IPS-11a (cell line): Measurements from ENCODE around the gene UPP1.
"Not testable (repeated sequence)": the region's sequence is repeated elsewhere in the genome, so short reads cannot be mapped to it uniquely, and the experiment has no call there.

ENCODE experiments used
- H3K4me3 ChIP-seq: one replicate; pipeline ENCODE4 v1.5.1; 2013; ENCODE audit warnings: low read depth, low read length, control low read depth

UPP1 gene

DNA sequence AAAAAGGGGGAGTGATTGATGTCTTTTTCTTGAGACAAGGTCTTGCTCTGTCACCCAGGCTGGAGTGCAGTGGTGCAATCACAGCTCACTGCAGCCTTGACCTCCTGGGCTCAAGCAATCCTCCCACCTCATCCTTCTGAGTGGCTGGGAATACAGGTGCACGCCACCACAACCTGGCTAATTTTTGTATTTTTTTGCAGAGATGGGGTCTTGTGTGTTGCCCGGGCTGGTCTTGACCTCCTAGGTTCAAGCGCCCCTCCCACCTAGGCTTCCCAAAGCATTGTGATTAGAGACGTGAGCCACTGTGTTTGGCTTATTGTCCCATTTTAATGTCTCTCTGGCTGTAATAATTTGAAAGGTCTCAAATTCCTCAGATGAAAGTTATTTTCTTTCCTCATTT, 21.8 kb downstream of the UPP1 start:
- H3K4me3 ChIP-seq = no peak overlapping the region

DNA sequence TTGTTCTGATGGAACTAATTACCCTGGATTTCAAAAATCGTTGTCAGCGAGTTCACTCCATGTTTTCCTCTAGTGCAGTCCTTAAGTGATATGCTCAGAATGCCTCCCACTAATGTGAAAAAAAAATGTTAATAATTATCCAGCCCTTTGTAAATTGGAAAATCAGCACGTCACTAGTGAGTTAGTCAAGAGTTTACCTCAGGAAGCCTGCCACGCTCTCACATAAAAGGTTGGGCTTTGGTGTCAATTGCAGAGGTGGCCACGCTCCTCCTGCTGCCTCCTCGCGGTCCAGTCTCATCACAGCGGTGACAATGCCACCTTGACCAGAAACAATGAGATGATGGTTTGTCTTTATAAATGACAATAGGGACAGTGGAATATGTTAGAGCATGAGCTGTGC, 22.5 kb downstream of the UPP1 start:
- H3K4me3 ChIP-seq = no peak overlapping the region

DNA sequence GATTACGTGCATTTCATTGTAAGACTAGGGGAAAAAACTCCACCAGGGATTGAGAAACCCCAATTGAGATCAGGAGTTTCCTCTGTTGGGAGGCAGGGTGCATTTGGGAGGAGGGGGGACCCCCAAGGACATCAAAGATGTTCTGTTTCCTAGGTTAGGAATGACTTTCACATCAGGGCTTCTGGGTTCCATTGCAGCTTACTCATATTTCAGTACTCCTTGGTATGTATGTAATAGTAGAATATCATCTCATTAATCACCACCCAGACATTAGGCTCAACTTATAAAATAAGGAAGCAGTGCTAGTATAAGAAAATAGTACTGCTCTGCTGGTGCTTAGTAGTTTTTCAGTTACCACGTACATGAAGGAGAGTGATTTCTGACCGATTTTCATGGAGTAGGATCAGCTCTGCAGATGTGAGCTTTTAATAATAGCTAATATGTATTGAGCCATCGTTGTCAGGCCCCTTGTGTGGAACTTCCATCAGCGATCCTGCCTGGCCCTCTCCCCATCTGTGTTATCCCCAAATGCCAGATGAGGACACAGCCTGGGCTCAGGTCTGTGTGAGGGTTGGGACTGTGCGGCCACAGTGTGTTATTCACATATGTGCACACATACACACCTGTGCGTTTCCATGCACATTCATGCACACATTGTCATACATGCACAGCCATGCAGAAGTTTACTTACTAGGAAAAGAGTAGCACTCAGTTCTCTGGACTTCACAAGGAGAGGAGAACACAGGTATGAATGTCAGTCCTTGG, 23.5 kb downstream of the UPP1 start:
- H3K4me3 ChIP-seq = no peak overlapping the region

DNA sequence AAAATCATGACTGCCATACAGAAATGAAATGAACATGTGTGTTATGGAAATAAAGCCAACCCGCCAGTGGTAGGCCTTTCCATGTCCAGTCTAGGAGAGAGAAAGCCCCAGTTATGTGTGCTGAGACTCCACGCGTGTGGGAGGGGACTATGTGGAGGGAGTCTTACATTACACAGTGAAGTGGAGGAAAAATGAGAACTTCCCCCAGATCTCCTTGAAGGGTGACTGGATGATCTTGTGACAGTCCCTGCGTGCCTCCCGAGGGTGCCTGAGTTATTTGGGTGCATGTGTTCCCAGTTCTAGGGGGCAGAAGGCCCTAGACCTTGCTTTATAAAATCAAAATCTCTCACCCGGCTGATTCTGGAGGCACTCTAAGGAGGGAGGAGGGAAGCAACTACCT, 24.2 kb downstream of the UPP1 start:
- no peak overlapping the region for H3K4me3 ChIP-seq

DNA sequence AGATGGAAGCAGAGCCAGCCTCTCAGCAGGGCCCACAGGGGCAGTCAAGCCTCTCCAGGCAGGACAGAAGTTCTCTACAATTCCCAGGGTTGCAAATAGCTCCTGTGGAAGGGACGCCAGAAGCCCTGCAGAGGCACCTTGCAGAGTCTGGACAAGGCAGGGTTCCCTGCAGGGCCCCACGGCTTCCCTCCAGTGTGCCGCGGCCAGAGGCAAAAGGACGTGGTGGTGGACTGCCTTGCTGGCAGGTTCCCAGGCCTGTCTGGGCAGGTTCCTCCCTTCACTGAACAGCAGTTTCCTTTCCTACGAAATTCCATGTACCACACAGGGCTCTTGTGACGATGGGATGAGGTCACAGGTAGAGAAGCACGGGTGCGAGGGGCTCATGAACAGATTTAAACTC, 25.1 kb downstream of the UPP1 start:
- no peak overlapping the region for H3K4me3 ChIP-seq

DNA sequence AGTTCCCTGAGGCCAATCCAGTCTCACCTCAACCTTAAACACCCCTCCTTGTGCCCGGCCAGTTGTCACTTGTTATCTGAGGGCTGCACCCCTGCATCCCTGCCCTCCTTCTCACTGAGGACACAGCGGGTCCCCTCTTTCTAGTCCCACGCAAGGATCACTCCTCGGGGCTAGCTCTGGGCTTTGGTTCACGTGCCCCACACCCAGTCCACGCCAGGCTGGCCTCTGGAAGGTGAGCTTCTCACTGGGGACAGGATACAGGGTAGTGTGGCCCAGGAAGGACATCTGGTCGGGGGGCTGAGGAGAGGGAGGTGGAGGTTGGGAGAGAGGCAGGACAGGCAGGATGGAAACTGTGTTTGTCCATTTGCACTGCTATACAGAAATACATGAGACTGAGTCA, 25.5 kb downstream of the UPP1 start:
- no peak overlapping the region for H3K4me3 ChIP-seq

DNA sequence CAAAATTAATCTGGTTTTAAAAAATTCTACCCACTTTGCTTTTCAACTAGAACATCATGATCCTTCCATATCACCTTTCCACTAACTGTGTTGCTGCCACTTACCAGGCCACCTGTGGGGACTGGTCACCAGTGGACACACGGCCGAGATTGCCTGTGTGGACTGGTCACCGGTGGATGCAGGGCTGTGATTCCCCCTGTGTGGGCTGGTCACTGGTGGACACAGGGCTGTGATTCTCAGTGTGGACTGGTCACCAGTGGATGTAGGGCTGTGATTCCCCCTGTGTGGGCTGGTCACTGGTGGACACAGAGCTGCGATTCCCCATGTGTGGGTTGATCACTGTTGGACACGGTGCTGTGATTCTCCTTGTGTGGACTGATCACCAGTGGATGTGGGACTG, 27.0 kb downstream of the UPP1 start:
- no peak overlapping the region for H3K4me3 ChIP-seq

DNA sequence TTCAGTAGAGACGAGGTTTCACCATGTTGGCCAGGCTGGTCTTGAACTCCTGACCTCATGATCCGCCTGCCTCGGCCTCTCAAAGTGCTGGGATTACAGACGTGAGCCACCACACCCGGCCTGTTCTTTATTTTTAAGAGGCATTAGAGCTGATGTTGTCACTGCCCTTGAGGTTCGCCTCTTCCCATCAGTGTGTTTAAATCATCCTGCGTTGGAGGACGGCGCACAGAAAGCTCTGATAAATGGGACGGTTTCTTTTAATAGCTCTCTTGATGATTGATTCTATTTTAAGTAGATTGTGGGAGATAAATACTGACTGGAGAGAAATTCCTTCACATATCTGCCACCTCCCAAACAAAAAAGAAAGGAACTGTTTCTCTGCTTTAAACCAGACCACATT, 29.0 kb downstream of the UPP1 start:
- H3K4me3 ChIP-seq = no peak overlapping the region

DNA sequence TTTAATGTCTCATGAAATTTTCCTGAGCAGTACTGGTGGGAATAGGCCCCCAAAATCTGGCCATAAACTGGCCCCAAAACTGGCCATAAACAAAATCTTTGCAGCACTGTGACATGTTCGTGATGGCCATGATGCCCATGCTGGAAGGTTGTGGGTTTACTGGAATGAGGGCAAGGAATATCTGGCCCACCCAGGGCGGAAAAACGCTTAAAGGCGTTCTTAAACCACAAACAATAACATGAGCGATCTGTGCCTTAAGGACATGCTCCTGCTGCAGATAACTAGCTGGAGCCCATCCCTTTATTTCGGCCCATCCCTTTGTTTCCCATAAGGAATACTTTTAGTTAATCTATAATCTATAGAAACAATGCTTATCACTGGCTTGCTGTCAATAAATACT, 31.5 kb downstream of the UPP1 start:
- H3K4me3 ChIP-seq = not testable (repeated sequence)

DNA sequence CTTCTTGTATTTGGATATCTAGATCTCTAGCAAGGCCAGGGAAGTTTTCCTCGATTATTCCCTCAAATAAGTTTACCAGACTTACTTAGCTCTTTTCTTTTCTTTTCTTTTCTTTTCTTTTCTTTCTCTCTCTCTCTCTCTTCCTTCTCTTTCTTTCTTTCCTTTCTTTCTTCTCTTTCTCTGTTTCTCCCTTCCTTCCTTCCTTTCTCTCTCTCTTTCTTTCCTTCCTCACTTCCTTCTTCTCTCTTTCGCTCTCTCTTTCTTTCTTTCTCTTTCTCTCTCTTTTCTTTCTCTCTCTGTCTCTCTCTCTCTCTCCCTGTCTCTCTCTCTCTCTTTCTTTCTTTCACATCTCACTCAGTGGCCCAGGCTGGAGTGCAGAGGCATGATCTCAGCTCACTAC, 37.0 kb downstream of the UPP1 start:
- H3K4me3 ChIP-seq = no peak overlapping the region

DNA sequence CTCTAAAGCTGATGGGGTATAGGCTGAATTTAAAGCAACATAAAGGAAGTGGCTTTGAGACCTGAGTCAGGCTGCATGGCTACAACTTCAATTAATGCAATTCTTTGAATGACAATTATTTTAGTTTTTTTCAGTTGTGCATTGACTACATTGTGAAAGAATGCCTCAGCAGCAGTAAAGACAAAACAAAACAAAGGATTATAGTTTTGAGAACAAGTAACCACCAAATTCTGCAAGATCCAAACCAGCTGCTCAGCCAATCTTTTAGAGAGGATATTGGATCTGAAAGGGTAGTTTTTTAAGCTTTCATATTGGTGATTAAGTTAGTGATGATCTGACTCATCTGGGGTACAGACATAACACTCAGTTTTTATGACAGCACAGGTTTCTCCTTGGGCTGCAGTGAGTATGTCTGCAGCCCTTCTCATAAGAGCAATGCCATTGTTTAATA, 41.6 kb downstream of the UPP1 start:
- H3K4me3 ChIP-seq = no peak overlapping the region

DNA sequence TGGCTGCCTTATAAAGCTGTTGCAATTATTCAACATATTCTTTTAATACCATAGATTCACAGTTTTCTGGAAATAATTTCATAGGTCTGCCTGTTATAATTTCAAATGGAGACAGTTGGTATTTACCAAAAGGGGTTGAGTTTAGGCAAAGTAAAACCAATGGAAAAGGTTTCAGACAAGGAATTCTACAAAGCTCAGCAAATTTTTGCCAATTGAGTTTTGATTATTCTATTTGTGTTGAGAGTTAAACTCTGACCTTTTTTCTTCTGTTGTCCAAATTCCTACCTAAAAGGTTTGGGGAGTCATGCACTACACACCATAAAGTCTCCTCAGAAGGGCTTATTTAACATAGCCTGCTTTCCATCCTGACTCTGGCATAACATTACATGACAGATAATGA, 43.7 kb downstream of the UPP1 start:
- H3K4me3 ChIP-seq = no peak overlapping the region

DNA sequence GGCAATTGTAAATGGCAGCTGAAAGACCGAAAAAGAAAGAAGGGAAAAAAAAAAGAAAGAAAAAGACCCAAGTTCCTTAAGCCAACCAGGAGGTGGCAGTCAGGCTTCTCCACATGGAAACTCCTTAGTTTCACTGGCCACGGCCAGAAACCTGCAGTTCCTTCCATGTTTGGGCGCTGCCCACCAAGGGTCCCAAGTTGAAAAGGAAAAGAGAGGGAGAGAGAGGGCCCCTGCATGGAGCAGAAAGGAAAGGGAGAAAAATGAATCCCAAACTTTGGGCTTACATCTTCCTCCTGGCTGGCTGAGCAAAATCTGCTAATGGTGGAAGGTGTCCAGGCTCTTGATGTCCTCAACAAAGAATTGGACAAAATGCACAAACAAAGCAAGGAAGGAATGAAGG, 50.4 kb downstream of the UPP1 start:
- no peak overlapping the region for H3K4me3 ChIP-seq

DNA sequence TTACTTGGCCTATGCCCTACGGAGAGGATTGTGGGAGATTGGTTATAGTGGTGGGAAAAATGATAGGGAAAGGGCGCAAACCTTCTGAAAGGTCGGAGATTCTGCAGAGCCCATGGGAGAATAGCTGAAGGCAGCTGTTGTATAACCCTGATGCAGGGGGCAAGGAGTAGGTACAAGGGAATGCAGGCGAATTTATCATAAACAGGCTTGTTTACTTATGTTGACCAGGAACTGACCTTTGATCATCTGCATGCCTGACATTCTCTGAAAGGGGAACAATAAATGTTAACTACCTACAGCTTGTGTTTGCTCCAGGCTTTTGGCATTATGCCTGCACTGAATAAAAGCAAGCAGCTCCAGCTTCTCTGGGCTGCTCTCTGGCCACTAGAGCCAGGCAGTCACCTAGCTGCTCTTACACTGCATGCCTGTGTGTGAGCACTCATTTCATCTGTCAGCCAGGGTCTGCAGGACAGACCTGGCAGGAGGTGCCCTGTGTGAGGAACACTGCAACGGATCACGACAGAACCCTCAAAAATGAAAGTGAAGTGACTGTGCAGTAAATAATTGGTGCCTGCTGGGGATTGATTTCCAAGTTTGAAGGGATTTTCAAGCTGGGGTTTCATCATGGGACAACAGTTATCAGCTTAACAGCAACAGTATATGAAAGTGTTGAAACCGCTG, 51.1 kb downstream of the UPP1 start:
- no peak overlapping the region for H3K4me3 ChIP-seq

DNA sequence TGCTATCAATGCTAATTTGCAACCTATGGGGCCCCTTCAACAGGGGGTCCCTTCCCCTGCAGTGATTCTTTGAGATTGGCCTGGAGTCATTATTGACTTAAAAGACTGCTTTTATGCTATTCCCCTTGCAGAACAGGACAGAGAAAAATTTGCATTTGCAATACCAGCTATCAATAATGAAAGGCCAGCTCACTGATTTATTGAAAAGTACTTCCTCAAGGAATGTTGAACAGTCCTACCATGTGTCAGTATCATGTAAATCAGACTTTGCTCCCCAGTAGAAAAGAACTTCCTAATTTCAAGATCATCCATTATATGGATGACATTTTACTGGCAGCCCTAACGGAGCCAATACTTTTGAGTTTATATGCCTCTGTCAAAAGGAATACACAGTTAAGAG, 52.5 kb downstream of the UPP1 start:
- no peak overlapping the region for H3K4me3 ChIP-seq

DNA sequence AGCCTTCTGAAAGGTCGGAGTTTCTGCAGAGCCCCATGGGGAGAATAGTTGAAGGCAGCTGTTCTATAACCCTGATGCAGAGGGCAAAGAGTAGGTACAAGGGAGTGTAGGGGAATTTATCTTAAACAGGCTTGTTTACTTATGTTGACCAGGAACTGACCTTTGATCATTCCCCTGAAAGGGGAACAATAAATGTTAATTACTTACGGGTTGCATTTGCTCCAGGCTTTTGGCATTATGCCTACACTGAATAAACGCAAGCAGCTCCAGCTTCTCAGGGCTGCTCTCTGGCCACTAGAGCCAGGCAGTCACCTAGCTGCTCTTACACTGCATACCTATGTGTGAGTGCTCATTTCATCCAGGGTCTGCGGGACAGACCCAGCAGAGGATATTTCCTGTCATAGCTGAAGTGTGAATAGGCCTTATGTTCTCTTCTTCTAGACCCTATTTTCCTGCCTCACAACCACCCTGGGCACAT, 55.3 kb downstream of the UPP1 start:
- H3K4me3 ChIP-seq = no peak overlapping the region

DNA sequence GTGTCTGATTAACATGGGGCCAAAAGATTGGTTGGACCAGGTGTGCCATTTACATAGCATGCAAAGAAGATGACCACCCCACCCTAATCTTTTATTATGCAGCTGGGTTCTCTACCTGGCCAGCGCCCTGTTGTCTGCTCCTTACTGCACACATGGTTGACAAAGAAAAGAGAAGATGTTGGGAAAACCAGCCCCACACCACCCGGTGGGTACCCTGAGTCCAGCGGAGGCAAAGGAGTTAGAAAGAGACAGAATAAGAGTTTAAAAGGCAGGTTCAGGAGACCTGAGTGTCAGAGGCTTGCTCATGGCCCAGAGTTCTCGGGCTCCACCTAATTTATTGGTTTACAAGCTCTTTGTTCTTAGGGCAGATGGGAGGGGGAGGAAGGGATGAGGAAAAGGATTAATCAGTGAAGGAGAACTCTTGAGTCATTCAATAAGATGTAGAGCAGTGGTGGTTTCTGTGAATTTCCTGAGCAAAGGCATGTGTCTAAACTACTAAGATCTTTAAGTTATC, 58.1 kb downstream of the UPP1 start:
- no peak overlapping the region for H3K4me3 ChIP-seq

DNA sequence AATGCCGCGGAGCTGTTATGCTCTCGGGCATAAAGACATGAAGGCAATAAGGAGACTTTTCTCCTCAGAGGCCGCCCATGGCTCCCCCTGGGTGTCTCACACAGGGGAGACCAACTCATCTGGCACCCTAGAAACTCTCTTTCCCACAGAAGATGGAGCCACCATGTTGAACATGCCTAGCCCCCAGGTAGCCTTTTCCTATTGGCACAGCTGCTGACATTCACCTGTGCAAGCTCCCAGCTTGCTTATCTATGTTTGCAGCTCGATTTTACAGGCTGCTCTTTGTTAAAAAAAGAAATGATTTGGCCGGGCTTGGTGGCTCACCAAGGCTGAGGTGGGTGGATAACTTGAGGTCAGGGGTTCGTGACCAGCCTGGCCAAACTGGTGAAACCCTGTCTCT, 58.6 kb downstream of the UPP1 start:
- not testable (repeated sequence) for H3K4me3 ChIP-seq

DNA sequence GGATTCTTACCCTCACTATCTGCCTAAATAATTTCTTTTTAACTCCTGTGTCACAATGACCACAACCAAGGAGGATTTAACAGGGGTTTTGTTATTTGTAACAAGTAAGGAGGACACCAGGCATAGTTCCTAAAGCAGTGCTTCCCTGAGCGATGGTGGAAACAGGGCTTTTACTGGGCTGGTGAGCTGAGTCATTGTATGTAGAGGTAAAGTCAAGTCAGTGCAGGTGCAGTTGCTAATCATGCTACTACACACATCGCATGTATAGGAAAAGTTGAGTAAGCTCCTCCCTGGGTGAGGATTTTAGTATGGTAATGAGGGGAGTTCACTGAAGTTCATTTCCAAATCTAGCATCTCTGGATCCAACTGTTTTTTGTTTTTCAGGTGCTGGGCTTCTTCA, 59.2 kb downstream of the UPP1 start:
- no peak overlapping the region for H3K4me3 ChIP-seq

DNA sequence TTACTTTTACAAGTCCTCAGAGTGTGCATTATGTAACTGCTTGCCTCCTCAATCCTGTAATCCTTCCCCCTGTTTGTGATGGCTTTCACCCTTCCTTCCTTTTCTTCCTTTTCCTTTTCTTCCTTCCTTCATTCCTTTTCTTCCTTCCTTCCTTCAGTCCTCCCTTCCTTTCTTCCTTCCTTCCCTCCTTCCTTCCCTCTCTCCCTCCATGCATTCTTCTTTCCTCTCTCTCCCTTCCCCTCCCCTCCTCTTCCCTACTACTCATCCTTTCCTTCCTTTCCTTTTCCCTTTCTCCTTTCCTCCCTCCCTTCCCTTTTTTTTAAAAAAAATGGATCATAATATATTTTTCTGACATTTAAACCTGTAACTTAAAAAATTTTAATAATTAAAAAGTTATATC, 60.0 kb downstream of the UPP1 start:
- H3K4me3 ChIP-seq = no peak overlapping the region

DNA sequence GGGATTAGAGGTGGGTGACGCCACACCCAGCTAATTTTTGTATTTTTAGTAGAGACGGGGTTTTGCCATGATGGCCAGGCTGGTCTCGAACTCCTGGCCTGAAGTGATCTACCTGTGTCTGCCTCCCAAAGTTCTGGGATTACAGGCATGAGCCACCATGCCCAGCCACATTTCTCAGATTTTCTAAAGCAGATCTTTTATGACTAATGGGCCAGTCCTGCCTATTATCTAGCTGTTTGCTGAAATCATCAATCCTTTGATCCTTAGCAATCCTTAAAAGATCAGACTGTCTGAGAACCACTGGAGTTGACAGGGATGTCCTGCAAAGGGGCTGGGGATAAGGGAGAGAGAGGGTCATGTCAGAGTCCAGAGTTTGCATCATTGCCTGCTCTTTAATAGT, 61.0 kb downstream of the UPP1 start:
- H3K4me3 ChIP-seq = no peak overlapping the region

DNA sequence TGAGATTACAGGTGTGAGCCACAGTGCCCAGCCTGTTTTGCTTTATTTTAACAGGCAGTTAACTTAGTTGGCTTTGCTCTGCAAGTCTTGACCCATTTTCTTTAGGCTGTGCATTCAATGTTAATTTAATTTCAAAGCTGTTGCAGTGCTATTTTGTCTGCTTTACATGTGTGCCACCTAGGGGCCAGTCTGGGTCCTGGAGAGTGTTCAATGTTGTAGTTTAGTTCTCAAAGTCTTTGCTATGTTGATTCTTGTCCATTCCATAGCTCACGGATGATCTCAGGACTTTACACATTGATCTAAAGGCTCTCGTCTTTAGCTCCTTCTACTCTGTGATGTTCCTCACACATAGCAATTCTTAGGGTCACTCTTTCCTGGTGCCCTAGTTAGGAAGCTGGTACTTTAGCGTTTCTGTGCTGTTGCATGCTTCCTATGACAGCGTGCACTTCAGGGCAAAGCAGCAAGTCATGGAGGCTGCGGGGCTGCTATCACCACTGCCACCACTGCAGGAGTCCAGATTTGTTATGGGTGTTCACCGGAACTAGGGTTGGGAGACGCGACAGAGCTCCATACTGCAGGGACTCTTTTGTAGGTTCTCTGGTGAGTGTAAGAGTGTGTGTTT, 65.8 kb downstream of the UPP1 start:
- no peak overlapping the region for H3K4me3 ChIP-seq
